ENCODE data around the gene CST11. TPM values are rescaled to one million over a fixed set of nuclear protein-coding genes. Genes with fewer than 3 reads are reported as not detected.

CST11 gene
- total RNA-seq = not detected in 2 replicates
- not detected in 2 replicates for polyA plus RNA-seq

GRCh38 chr20:23452776-23453175 is at the start of gene CST11:
Gene CST11, minus strand, starts transcription at chr20:23452876. Its CDS starts 65 bp downstream, at chr20:23452811.
- Histone ChIP-seq H3K4me1 (ENCODE audit: low read depth) (no peaks in the 10 kb centered on the region), H3K4me3 (no peak within 1 kb of the TSS), H3K36me3 (no peaks in the 10 kb centered on the region), H3K27me3 (no peaks in the 10 kb centered on the region), H3K27ac (no peak within 1 kb of the TSS), H3K9me3 (ENCODE audit: low read depth) (no peaks in the 10 kb centered on the region)
- no peak for DNase-seq (ENCODE audit: low read depth in 1 of 2, low spot score in 1 of 2)
- no peak for TF ChIP-seq CTCF (IDR thresholded peaks at IDR 0.05; ENCODE audit: low read depth, low read length)

- Histone ChIP-seq H3K9me3 (ENCODE audit: low read depth) (no peaks in the 10 kb centered on the region), H3K27me3 (no peaks in the 10 kb centered on the region), H3K4me3 (no peak overlapping the region), H3K36me3 (no peaks in the 10 kb centered on the region), H3K27ac (no peak overlapping the region), H3K4me1 (ENCODE audit: low read depth) (no peaks in the 10 kb centered on the region)
- no peak for DNase-seq (ENCODE audit: low read depth in 1 of 2, low spot score in 1 of 2)
- TF ChIP-seq CTCF (IDR thresholded peaks at IDR 0.05; ENCODE audit: low read depth, low read length) = no peak
Measured at GRCh38 chr20:23501926-23502325, 49.2 kb upstream of the CST11 start.

- Histone ChIP-seq H3K4me3 (no peak overlapping the region), H3K4me1 (ENCODE audit: low read depth) (no peaks in the 10 kb centered on the region), H3K36me3 (no peaks in the 10 kb centered on the region), H3K9me3 (ENCODE audit: low read depth) (no peaks in the 10 kb centered on the region), H3K27me3 (no peaks in the 10 kb centered on the region), H3K27ac (no peak overlapping the region)
- no peak for TF ChIP-seq CTCF (IDR thresholded peaks at IDR 0.05; ENCODE audit: low read depth, low read length)
- no peak for DNase-seq (ENCODE audit: low read depth in 1 of 2, low spot score in 1 of 2)
Measured at GRCh38 chr20:23497536-23497935, 44.9 kb upstream of the CST11 start.

- Histone ChIP-seq H3K9me3 (ENCODE audit: low read depth) (no peaks in the 10 kb centered on the region), H3K36me3 (no peaks in the 10 kb centered on the region), H3K4me1 (ENCODE audit: low read depth) (no peaks in the 10 kb centered on the region), H3K4me3 (no peak overlapping the region), H3K27me3 (no peaks in the 10 kb centered on the region), H3K27ac (no peak overlapping the region)
- no peak for DNase-seq (ENCODE audit: low read depth in 1 of 2, low spot score in 1 of 2)
- TF ChIP-seq CTCF (IDR thresholded peaks at IDR 0.05; ENCODE audit: low read depth, low read length) = no peak
Measured at GRCh38 chr20:23493172-23493772, 40.6 kb upstream of the CST11 start.

- no peak for DNase-seq (ENCODE audit: low read depth in 1 of 2, low spot score in 1 of 2)
- no peak for TF ChIP-seq CTCF (IDR thresholded peaks at IDR 0.05; ENCODE audit: low read depth, low read length)
- no peaks in the 10 kb centered on the region for H3K27me3 ChIP-seq
- H3K4me3 ChIP-seq = no peak overlapping the region
- H3K9me3 ChIP-seq (ENCODE audit: low read depth) = no peaks in the 10 kb centered on the region
- H3K27ac ChIP-seq = no peak overlapping the region
- H3K4me1 ChIP-seq (ENCODE audit: low read depth) = no peaks in the 10 kb centered on the region
- H3K36me3 ChIP-seq = no peaks in the 10 kb centered on the region
Measured at GRCh38 chr20:23492292-23492691, 39.6 kb upstream of the CST11 start.
